C4-2B (cell line): ENCODE measurements around the gene COL4A2.

ENCODE experiments used
- ZFX ChIP-seq: fragments of 450-650 bp; IDR thresholded peaks from 2 replicates; pipeline ENCODE4 v1.6.1; 2017
- TF ChIP-seq, protein P1 (sequence below): fragments of 450-650 bp; conservative IDR thresholded peaks from 2 replicates; pipeline ENCODE4 v1.5.1; 2017; ENCODE audit warnings: mild to moderate bottlenecking

DNA sequence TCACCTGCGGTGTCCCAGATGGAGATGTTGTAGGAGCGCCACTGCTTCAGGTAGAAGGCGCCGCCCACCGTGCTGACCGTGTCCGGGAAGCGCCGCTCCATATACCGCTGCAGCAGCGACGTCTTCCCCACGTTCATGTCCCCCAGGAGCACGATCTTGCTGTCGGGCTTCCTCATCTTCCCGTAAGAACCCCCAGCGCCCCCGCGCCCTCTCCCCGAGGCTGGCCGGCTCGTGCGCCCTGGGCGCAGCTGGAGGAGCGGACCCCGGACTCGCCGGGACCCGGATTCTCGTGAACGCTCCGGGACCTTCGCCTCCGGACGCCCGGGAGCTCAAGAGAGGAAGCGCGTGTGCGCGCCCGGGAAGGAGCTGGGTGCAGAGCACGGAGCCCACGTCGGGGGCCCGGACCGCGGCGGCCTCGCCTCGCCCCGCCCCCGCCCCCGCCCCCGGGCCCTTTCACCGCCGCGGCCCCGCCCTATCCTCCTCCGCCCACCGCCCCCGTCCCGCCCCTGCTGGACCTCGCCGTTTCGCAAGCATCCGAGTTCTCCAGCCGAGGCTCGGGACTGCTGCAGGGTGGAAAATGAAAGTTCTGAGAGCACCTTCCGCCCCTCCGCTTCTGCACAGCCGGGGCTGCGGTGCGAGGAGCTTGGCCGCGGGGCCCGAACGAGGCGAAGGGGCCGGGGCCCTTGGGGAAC, 254.4 kb downstream of the COL4A2 start, which contains the start of gene RAB20:
- no peak for TF ChIP-seq ZFX
- TF ChIP-seq, protein P1, sequence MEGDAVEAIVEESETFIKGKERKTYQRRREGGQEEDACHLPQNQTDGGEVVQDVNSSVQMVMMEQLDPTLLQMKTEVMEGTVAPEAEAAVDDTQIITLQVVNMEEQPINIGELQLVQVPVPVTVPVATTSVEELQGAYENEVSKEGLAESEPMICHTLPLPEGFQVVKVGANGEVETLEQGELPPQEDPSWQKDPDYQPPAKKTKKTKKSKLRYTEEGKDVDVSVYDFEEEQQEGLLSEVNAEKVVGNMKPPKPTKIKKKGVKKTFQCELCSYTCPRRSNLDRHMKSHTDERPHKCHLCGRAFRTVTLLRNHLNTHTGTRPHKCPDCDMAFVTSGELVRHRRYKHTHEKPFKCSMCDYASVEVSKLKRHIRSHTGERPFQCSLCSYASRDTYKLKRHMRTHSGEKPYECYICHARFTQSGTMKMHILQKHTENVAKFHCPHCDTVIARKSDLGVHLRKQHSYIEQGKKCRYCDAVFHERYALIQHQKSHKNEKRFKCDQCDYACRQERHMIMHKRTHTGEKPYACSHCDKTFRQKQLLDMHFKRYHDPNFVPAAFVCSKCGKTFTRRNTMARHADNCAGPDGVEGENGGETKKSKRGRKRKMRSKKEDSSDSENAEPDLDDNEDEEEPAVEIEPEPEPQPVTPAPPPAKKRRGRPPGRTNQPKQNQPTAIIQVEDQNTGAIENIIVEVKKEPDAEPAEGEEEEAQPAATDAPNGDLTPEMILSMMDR = no peak
